CD4-positive, alpha-beta T cell treated with Interleukin-12 subunit alpha and Interleukin-12 subunit beta, for 1 hour (primary cell): ENCODE results near the gene FOXRED1.

Source experiments
- DNase-seq: peaks from one replicate; pipeline ENCODE4 v3.0.0-alpha.2; 2020

Gene FOXRED1

GRCh38 chr11:126312961-126313360 lies 44.0 kb downstream of the FOXRED1 start:
- no peak for DNase-seq

DNA sequence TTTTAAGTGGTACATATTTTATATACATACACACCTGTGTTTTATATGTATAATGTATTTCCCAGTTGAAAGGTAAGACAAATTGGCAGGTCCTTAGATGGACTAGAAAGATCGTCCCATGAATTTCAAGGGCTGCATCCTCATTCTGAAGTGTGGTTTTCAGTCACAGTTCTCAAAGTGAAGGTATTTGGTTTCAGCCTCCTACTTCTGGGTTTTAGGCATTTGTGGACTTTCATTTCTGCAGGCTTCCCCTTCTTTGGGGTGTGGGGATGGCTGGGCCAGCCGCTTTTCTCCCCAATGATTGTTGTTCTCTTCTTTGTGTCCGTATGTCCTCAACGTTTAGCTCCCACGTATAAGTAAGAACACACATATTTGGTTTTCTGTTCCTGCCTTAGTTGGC lies 44.9 kb downstream of the FOXRED1 start:
- DNase-seq, result no peak

GRCh38 chr11:126317432-126317755 lies 48.4 kb downstream of the FOXRED1 start:
- no peak for DNase-seq

GRCh38 chr11:126317756-126318573 lies 49.0 kb downstream of the FOXRED1 start:
- DNase-seq, result no peak

DNA sequence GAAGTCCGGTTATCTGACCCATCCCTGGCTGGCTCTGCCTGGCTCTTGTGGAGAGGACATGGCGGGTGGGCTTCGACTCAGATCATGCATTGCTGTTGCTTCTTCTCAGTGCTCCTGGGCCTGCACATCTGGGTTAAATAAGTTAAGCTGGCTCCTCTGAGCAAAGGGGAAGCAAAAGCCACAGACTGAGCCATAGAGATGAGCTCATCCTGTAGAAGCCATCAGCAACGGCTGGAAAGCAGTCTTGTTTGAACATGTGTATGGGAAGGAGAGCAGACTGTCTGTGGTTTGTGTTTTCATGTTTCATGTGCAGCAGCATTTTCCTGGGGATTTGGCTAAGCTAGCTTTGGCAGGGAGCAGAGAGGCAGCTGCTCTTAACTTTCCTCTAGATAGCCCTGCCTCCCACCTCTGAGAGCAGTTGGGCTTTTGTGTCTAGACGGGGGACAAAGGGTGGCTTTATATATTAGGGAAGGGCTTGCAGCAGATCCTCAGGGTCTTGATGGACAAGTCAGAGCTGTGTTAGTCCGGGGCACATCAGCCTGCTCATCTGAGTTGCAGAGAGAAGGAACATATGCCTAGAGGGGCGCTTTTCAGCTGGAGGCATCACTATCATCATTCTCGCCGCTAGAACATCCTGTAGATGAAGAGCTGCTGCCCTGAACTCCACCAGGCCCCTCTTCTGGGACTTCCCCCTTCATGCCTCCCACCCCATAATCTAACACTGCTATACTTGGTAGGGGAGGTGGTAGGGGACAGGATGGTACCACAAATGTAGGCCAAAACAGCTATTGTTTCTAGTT lies 49.8 kb downstream of the FOXRED1 start:
- no peak for DNase-seq

DNA sequence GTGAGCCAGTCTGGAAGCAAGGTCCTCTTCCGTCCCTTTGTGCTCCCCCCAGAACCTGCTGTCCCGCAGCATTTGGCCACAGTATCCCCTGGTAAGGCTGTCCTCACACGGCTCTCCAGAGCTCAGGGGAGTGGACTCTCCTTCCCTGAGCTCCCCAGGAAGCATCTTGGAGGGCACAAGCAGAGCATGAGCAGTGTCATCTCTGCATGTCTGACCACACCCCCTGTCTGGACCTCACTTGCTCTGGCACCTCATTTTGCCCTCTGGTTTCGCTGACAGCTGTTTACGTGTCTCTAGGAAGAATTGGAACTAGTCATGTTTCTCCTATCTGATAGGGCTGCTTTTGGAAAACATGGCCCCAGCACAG lies 50.4 kb downstream of the FOXRED1 start:
- DNase-seq, result no peak

DNA sequence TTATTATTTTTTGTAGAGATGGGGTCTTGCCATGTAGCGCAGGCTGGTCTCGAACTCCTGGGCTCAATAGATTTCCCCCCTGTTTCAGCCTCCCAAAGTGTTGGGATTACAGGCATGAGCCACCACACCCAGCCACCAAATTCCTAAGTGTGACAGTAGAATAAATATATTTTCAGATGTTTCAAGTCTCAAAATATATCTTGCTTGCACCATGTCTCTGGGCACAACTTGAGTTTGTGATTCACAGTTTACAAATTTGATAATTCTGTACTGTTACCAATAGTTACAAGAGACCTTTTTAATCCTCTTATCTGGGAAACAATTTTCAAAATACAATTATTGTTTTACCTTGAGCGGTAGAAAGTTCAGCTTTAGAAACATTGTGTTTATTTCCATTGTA lies 54.0 kb downstream of the FOXRED1 start:
- DNase-seq, result no peak

DNA sequence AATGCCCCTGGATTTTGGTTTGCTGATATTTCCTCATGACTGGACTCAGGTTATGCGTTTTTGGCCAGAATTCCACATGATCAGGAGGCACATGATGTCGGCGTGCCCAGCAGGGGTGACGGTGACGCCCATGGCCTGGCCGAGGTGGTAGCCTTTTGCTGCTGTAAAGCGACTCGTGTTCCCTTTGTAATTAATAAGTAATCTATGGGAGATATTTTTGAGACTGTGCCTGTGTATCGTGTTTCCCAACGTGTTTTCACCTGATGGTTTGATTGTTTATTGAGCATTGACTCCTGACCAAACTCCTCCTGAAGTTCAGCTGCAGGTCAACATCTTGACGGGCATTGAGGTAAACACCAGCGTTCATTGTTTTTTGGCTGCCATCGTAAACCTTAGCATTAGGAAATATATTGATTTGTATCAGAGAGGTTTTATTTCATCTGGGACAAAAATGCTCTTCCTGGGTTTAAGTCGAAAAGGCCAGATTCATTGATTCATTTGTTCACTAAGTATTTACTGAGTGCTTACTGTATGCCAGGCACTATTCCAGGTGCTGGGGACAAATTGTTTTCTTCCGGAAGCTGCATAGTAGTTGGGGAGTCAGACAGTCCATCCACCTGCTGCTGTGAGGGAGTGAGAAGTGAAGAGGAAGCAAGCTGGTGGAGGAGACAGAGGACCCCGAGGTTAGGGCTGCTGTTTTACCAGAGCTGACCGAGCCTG lies 58.5 kb downstream of the FOXRED1 start:
- no peak for DNase-seq
